GM19099 (cell line): Measurements from ENCODE around the gene SURF2.

Source experiments
- POLR2A ChIP-seq: IDR thresholded peaks from 3 replicates; pipeline ENCODE4 v1.6.1; 2011; ENCODE audit warnings: low read depth; ENCODE audit not compliant: insufficient read length; ENCODE audit errors: extremely low read depth

SURF2 gene

DNA sequence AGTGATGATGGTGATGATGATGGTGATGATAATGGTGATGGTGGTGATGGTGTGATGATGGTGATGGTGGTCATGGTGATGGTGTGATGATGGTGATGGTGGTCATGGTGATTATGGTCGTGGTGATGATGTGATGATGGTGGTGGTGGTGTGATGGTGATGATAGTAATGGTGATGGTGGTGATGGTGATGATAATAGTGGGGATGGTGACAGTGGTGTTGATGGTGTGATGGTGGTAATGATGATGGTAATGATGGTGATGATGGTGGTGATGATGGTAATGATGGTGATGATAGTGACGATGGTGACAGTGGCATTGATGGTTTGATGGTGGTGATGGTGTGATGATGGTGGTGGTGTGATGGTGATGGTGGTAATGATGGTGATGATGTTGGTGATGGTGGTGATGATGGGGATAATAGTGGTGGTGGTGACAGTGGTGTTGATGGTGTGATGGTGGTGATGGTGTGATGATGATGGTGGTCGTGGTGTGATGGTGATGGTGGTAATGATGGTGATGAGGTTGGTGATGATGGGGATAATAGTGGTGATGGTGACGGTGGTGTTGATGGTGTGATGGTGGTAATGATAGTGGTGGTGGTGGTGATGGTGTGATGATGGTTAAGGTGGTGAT is 26.3 kb downstream of the SURF2 start:
- TF ChIP-seq POLR2A = no peak

DNA sequence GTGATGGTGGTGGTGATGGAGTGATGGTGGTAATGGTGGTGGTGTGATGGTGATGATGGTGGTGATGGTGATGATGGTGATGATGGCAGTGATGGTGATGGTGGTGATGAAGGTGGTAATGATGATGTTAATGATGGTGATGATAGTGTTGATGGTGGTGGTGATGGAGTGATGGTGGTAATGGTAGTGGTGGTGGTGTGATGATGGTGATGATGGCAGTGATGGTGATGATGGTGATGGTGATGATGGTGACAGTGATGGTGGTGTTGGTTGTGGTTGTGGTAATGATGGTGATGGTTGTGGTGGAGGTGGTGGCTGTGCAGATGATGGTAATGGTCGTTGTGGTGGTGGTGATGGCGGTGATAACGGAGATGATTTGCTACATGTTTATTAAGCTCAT is 27.1 kb downstream of the SURF2 start:
- TF ChIP-seq POLR2A = no peak

DNA sequence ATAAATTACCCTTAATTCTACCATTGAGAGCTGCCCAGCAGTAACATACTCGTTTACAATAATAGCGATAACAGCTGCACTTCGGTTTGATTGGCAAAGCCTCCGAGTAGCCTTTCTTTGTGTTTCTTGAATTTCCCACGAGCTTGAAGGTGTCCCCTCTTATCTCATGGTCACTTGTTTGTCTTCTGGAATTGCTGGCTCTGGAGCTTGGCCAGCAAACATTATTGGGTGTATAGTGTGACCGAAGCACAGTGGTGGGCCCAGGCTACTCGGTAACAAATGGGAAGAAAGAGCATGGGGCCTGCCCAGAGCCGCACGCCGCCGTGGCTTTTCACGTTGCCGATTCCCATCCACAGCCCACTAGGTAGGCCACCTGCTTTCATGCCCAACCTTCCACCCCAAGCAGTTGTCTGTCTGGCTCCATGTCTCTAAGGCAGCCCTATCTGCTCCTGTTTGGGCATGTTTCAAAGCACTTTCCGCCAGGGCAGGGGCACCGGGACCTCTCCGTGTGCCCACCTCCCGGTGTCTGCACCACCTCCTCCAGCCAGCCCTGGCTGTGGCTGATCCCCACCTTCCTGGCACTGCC is 28.5 kb downstream of the SURF2 start:
- TF ChIP-seq POLR2A = no peak

DNA sequence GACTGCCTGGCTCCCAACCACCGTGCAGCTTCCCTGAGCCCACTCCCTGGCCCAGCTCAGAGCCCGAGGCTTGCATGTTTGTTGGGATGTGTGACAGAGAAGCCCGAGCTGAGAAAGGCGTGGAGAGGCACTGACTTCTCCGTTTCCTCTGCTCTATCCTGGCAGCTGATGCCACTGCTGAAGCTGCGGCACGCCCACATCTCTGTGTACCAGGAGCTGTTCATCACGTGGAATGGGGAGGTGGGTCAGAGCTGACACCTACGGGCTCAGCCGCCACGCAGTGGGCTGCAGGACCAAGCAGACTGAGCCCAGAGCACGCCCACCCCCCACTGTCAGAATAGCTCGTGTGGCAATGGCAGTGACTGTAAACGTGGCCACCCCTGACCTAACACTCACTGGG is 29.1 kb downstream of the SURF2 start:
- no peak for TF ChIP-seq POLR2A

DNA sequence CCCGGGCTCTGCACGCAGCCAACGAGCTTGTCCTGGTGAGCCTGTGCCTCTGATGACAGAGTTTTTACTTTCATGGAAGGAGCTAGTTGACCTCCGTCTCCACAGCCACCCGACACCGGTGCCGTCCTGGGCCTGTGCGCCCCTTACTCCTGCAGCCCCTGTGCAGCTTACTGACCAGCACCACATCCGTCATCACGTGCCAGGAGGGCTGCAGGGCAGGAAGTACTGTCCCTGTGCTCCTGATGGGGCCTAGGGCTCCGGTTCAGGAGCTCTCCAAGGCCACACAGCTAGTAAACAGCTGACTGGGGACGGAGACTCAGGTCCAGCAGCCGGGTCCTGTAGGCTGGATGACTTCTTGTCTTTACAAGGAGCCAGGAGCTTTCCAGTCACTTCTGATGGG is 30.0 kb downstream of the SURF2 start:
- no peak for TF ChIP-seq POLR2A

DNA sequence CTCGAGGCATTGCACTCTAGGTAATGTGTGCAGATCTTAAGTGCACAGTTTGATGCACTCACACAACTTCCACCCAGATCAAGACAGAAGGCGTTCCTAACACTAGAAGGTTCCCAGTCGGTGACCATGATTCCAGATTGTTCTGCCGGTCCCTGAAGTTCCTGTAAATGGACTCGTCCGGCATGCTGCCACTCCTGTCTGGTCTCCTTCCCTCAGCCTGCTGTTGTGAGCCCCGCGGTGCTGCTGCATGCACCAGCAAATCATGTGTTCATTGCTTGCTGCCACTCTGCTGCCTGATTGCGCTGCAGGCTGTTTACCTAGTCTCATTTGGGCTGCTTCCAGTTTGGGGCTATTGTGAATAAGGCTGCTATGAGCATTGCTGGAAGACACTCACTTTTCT is 31.3 kb downstream of the SURF2 start:
- no peak for TF ChIP-seq POLR2A

DNA sequence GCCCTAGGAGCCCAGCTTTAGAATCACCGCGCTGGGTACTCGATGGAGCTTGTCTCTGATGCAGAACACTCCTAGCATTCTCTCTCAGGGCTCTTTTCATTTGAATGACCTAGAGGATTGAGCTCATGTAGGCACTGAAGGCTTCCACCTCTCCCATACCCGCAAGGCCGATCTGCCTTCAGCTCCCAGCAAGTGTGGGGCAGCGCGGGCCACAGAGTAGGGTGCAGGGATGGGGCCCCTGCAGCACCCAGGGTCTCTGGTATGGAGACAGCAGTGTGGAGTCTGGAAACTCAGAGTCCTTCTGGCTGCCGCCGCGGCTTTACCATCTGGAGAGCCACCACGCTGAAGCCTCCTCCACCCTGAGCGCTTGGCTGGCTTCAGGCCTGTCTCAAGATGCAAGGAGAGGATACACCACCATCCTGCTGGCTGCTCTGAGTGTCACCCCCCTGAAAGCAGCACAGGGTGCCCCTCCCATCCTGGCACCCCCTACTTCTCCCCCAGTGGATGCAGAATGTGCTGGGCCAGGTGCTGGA is 32.7 kb downstream of the SURF2 start:
- no peak for TF ChIP-seq POLR2A

DNA sequence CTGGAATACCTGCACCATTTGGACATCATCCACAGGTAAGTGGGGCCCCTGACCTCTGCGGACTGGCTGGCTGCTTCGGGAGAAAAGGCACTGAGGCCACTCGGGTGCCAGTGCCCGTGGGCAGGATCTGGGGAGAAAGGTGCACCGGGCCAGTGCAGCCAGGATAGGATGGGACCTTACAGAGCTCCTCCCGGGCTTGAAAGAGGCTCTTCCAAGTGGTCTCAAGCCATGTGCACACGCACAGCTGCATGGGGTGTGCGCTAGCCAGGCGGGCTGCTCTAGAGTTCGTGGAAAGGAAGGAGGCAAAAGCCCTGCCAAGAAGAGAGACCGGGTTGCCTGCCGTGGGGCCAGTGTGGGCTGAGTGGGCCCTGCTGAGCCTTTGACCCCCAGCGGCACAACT is 33.2 kb downstream of the SURF2 start:
- TF ChIP-seq POLR2A = no peak

DNA sequence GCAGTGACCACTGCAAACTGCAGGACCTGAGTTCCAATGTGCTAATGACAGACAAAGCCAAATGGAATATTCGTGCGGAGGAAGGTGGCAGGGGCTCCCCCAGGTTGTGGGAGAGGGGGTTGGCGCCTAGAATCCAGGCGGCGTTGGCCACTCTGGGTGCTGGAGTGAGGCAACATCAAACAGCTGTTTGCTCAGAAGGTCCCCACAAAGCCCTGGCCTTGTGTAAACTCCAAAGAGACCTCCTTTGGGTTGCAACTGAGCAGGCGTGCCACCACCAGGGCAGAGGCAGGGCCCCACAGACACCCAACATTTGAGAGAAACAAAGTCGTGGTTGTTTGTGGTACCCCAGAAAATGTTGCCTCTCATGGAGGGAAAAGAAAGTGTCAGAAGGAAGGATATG is 34.4 kb downstream of the SURF2 start:
- no peak for TF ChIP-seq POLR2A

DNA sequence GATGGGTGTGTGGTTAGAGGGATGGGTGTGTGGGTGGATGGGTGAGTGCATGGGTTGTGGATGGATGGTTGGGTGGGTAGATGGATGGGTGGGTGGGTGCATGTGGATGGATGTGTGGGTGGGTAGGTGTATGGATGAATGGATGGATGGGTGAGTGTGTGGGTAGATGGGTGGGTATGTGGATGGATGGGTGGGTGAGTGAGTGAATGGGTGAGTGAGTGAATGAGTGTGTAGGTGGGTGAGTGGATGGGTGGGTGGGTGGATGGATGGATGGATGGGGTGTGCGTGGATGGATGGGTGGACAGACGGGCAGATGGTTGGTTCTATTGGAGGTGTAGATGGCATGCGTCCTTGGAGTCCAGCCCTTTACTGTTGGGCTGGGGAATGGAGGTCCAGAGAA is 37.0 kb downstream of the SURF2 start:
- TF ChIP-seq POLR2A = no peak

DNA sequence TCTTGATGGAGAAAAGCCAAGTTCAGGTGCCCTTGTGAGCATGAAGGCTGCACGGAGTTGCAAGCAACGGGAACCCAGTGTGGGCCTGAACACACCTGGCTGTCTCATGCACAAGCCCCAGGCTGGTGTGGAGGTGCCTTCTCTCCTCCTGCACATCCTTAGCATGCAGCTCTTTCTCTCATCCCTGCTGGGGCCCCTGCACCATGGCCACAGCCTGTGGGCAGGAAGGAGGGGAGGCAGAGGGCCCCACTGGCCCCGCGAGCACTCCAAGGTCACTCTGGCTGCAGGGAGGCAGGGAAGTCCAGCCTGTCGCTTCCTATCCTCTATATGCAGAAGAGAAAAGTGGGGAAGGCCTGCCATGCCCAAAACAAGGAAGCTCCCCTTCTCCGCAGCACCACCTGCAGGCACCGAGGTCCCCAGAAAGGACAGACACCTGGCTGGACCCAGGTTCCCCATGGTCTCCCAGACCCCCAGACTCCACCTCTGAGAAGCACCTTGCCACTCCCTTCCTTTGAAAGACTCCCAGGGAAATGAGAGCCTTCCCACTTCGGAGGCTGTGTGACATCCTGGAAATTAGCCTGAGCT is 38.4 kb downstream of the SURF2 start:
- no peak for TF ChIP-seq POLR2A

DNA sequence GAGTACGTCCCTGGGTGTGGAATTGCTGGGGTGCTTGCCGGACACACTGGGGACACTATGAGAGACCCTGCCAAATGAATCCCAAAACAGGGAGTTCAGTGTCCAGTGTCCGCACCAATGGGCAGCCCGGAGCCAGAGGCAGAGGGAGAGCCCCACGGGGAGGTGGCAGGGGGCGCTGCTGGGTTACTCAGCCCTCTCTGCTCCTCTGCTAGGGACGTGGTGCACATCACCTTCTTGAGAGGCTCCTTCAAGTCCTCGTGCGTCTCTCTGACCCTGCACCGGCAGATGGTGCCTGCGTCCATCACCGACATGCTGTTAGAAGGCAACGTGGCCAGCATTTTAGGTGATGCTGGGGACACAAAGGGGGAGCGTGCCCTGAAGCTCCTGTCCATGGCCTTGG is 40.6 kb downstream of the SURF2 start:
- no peak for TF ChIP-seq POLR2A

DNA sequence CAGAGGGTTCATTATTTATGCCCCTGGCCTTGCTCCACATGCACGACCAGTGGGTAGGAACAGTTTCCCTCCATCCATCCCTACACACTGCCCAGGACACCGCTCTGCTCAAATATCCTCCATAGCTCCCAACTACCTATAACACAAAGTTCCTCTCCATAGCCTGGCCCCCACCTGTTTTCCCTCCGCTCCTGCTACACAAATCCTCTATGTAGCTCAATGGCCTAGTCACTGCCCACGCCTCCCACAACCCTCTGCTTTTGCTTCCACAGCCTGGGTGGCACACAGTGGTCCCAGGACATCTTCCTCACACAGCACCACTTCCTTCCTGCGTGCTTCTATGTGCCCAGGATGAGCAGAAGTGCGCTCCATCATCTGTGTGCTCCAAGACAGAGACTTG is 41.0 kb downstream of the SURF2 start:
- no peak for TF ChIP-seq POLR2A

DNA sequence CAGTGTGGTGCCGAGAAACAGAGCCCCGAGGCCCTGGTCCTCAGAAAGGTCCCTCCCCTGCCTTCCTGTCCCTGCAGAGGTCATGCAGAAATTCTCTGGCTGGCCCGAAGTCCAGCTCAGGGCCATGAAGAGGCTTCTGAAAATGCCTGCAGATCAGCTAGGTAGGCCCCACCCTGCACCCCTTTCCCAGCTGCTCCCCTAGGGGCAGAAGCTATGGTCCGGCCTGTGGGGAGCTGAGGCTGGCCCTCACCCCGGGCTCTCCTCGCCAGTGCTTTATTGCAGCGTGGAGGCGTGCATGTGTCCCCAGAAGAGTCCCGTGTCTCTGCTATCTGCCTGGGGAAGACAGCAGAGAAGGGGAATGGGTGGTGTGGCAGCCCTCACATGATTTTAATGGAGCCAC is 41.5 kb downstream of the SURF2 start:
- no peak for TF ChIP-seq POLR2A

DNA sequence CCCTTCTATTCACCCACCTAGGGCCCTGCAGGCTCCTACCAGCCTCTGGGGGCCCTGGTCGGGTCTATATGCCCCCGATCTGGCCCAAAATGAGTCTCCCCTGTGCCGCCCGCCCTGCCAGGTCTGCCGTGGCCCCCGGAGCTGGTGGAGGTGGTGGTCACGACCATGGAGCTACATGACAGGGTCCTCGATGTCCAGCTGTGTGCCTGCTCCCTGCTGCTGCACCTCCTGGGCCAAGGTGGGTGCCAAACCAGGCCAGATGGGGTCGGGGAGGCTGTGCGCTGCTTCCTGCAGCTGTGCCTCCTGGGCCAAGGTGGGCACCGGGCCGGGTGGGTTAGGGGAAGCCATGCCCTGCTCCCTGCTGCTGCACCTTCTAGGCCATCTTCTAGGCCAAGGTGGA is 43.9 kb downstream of the SURF2 start:
- TF ChIP-seq POLR2A = no peak

DNA sequence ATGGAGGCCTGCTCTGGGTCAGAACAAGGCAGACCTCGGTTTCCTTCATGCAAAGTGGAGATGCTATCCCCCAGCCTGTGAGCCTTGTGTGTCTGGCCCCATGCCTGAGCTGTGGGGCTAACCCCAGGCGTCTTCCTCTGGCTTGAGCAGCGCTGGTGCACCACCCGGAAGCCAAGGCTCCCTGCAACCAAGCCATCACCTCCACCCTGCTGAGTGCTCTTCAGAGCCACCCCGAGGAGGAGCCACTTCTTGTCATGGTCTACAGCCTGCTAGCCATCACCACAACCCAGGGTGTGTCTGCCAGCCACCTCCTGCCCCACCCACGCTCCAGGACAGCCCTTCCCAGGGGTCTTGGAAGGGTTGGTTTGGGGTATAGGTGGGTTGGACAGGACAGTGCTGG is 45.2 kb downstream of the SURF2 start:
- no peak for TF ChIP-seq POLR2A
